Ascending aorta (tissue), 2 donors: ENCODE results near the gene TMEM59. TPM values are rescaled to one million over a fixed set of nuclear protein-coding genes. Genes with fewer than 3 reads are reported as not detected.

Experiments
- DNase-seq, 2 donors: peaks; one replicate each; pipeline ENCODE4 v3.0.0-alpha.2; 2019; ENCODE audit warnings: low spot score in 2 of 2
- H3K27ac ChIP-seq, 2 donors: fragments of 200-600 bp; sonication (generic); one replicate each; pipeline ENCODE4 v1.5.1; 2016 to 2017; ENCODE audit warnings: mild to moderate bottlenecking in 1 of 2
- H3K27me3 ChIP-seq: fragments of 200-600 bp; sonication (generic); one replicate; pipeline ENCODE4 v1.5.1; 2017
- H3K36me3 ChIP-seq, 2 donors: fragments of 200-600 bp; sonication (generic); one replicate each; pipeline ENCODE4 v1.5.1; 2016
- H3K4me1 ChIP-seq, 2 donors: fragments of 200-600 bp; sonication (generic); one replicate each; pipeline ENCODE4 v1.5.1; 2016 to 2017; ENCODE audit warnings: mild to moderate bottlenecking in 1 of 2
- H3K4me3 ChIP-seq, 2 donors: fragments of 200-600 bp; sonication (generic); one replicate each; pipeline ENCODE4 v1.5.1; 2016 to 2017; ENCODE audit warnings: mild to moderate bottlenecking in 1 of 2
- H3K9me3 ChIP-seq, 2 donors: fragments of 200-600 bp; sonication (generic); one replicate each; pipeline ENCODE4 v1.5.1; 2016
- CTCF ChIP-seq, 3 experiments: fragments of 200-600 bp in 2 of 3; fragments of 450-650 bp in 1 of 3; sonication (generic) in 2 of 3; IDR thresholded peaks; one replicate each; pipeline ENCODE4 v1.5.1; 2016 to 2019; ENCODE audit warnings: antibody characterized with exemption in 3 of 3, mild to moderate bottlenecking in 1 of 3, moderate library complexity in 1 of 3
- intact Hi-C: fragments of 100-400 bp; cut with DNase I; formaldehyde crosslinking; loops from one replicate; pipeline ENCODE4 v1.15.1; 2023
- total RNA-seq: library from RNA; depleted of rRNA; stranded (reverse); fragments of >200 nt; gene quantifications from one replicate; pipeline ENCODE4 v1.1.0, GENCODE V29; 2016

Gene TMEM59
- total RNA-seq, 1 donor from 2014 or later, result 97.5 TPM

GRCh38 chr1:53982034-53982762 lies 70.8 kb downstream of the TMEM59 start:
- no peaks in the 10 kb centered on the region for H3K9me3 ChIP-seq
- no peaks in the 10 kb centered on the region for H3K36me3 ChIP-seq
- H3K4me1 ChIP-seq, result no peaks in the 10 kb centered on the region
- no peak for DNase-seq
- H3K27ac ChIP-seq, result no peak overlapping the region
- no peak for TF ChIP-seq CTCF (IDR thresholded peaks at IDR 0.05)
- intact Hi-C loops, result no loop called here
- peak overlapping the region; percentile 37 to 56 for H3K4me3 ChIP-seq
- no peaks in the 10 kb centered on the region for H3K27me3 ChIP-seq

- DNase-seq, result no peak
- Histone ChIP-seq H3K27ac (no peak overlapping the region), H3K4me3 (no peak overlapping the region), H3K27me3 (no peaks in the 10 kb centered on the region), H3K36me3 (no peaks in the 10 kb centered on the region), H3K4me1 (no peaks in the 10 kb centered on the region), H3K9me3 (no peaks in the 10 kb centered on the region)
- intact Hi-C loops, result no loop called here
- no peak for TF ChIP-seq CTCF (IDR thresholded peaks at IDR 0.05)
Observed at GRCh38 chr1:53981220-53981619, 71.8 kb downstream of the TMEM59 start.

- Histone ChIP-seq H3K4me3 (no peak overlapping the region), H3K4me1 (no peaks in the 10 kb centered on the region), H3K9me3 (no peaks in the 10 kb centered on the region), H3K27me3 (no peaks in the 10 kb centered on the region), H3K27ac (no peak overlapping the region), H3K36me3 (no peaks in the 10 kb centered on the region)
- intact Hi-C loops, result no loop called here
- TF ChIP-seq CTCF (IDR thresholded peaks at IDR 0.05), result no peak
- no peak for DNase-seq
Observed at GRCh38 chr1:53979712-53980450, 73.1 kb downstream of the TMEM59 start.

Other genes starting within 250 kb of the TMEM59 start
- gene NDC1, start 214.9 kb downstream of the TMEM59 start, total RNA-seq, result 9.3 TPM
- gene YIPF1, start 163.4 kb downstream of the TMEM59 start, total RNA-seq, result 17.0 TPM
- gene DIO1, start 159.0 kb downstream of the TMEM59 start, total RNA-seq, result not detected
- not detected for gene IFT25, start 107.5 kb downstream of the TMEM59 start, total RNA-seq
- 28.2 TPM for gene LRRC42, start 106.9 kb downstream of the TMEM59 start, total RNA-seq
- gene LDLRAD1, start 35.0 kb downstream of the TMEM59 start, total RNA-seq, result not detected
- 0.64 TPM for gene TCEANC2, start 404 bp upstream of the TMEM59 start, total RNA-seq
- not detected for gene CDCP2, start 99.8 kb upstream of the TMEM59 start, total RNA-seq
- gene CYB5RL, start 146.8 kb upstream of the TMEM59 start, total RNA-seq, result 5.1 TPM
- 51.2 TPM for gene MRPL37, start 147.0 kb upstream of the TMEM59 start, total RNA-seq